HG03196 (cell line): ENCODE measurements around the gene TMEM186.
"Not testable (repeated sequence)": the region's sequence is repeated elsewhere in the genome, so short reads cannot be mapped to it uniquely, and the experiment has no call there.

Source experiments
- ATAC-seq: cut with Tn5 transposase; IDR thresholded peaks from one replicate; pipeline ENCODE4 v1.9.1; 2021; ENCODE audit not compliant: unreplicated experiment

Gene TMEM186

GRCh38 chr16:8776129-8776584 lies 21.3 kb downstream of the TMEM186 start:
- no peak for ATAC-seq

GRCh38 chr16:8775359-8775758 lies 22.1 kb downstream of the TMEM186 start:
- no peak for ATAC-seq

GRCh38 chr16:8774208-8774607 lies 23.2 kb downstream of the TMEM186 start:
- no peak for ATAC-seq

- no peak for ATAC-seq
These were observed 23.9 kb downstream of the TMEM186 start for GRCh38 chr16:8773537-8773936.

GRCh38 chr16:8768692-8769091 lies 28.7 kb downstream of the TMEM186 start:
- no peak for ATAC-seq

GRCh38 chr16:8768283-8768682 lies 29.2 kb downstream of the TMEM186 start:
- ATAC-seq = no peak

- ATAC-seq = no peak
These were observed 30.3 kb downstream of the TMEM186 start for GRCh38 chr16:8767176-8767575.

- no peak for ATAC-seq
These were observed 32.8 kb downstream of the TMEM186 start for GRCh38 chr16:8764525-8765250.

GRCh38 chr16:8763899-8764298 lies 33.5 kb downstream of the TMEM186 start:
- ATAC-seq = no peak

- ATAC-seq = no peak
These were observed 34.4 kb downstream of the TMEM186 start for GRCh38 chr16:8763083-8763482.

GRCh38 chr16:8762254-8762653 lies 35.2 kb downstream of the TMEM186 start:
- ATAC-seq = no peak

GRCh38 chr16:8761078-8761477 lies 36.4 kb downstream of the TMEM186 start:
- no peak for ATAC-seq

GRCh38 chr16:8760021-8760420 lies 37.4 kb downstream of the TMEM186 start:
- no peak for ATAC-seq

- no peak for ATAC-seq
These were observed 39.4 kb downstream of the TMEM186 start for GRCh38 chr16:8758022-8758421.

GRCh38 chr16:8756755-8757154 lies 40.7 kb downstream of the TMEM186 start:
- no peak for ATAC-seq

GRCh38 chr16:8753416-8754054 lies 43.9 kb downstream of the TMEM186 start:
- ATAC-seq = no peak

- ATAC-seq = no peak
These were observed 44.7 kb downstream of the TMEM186 start for GRCh38 chr16:8752706-8753105.

GRCh38 chr16:8751481-8752311 lies 45.7 kb downstream of the TMEM186 start:
- no peak for ATAC-seq

- ATAC-seq = not testable (repeated sequence)
These were observed 48.5 kb downstream of the TMEM186 start for GRCh38 chr16:8748944-8749343.
